SK-N-SH (cell line): Measurements from ENCODE around the gene TRIM72.

ENCODE experiments used
- CTCF ChIP-seq: fragments of 200-600 bp; sonication (generic); IDR thresholded peaks from 2 replicates; pipeline ENCODE4 v1.6.1; 2017; ENCODE audit warnings: antibody characterized with exemption, mild to moderate bottlenecking, moderate library complexity
- POLR2AphosphoS5 ChIP-seq: IDR thresholded peaks from 2 replicates; pipeline ENCODE4 v1.6.1; 2012; ENCODE audit warnings: low read depth, low read length
- TAF1 ChIP-seq: IDR thresholded peaks from 2 replicates; pipeline ENCODE4 v1.6.1; 2012; ENCODE audit warnings: low read depth, mild to moderate bottlenecking, low read length, moderate library complexity, borderline replicate concordance

- TF ChIP-seq TAF1, result no peak
- no peak for TF ChIP-seq POLR2AphosphoS5
- no peak for TF ChIP-seq CTCF
Measured at GRCh38 chr16:31229501-31229900, 15.6 kb downstream of the TRIM72 start.
